ENCODE data around the gene CDC16. TPM values are rescaled to one million over a fixed set of nuclear protein-coding genes. Genes with fewer than 3 reads are reported as not detected.
"Not testable (repeated sequence)": the region's sequence is repeated elsewhere in the genome, so short reads cannot be mapped to it uniquely, and the experiment has no call there.

Gene CDC16
- total and polyA plus RNA-seq, 2 donors (not counting 1 experiment from before 2014, with no cell fraction given), result 94.8 to 127 TPM

DNA sequence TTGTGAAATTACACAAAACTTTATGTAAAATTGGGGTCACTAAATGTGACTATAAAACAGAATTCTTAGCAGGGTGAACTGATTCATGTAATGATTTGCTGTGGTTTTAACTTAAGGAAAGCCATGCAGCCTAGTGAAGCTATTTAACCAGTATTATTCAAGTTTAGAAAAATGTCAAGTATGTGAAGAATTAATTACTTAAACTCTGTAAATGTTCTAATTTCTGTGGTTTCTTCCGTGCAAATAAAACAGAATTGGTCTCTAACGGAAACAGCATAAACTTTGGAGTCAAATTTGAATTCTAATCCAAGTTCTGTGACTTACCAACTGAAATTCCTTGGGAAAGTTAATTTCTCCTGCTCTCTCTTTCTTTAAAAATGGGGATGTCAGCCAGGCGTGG lies 13.3 kb downstream of the CDC16 start:
- ChIA-PET POLR2A (no interaction called here), CTCF (interaction anchor here (1.3 to 1.6 kb wide), 2 partner anchors 90 to 93 kb away, joined by 3 to 4 read pairs; no protein-coding TSS in a partner anchor)
- H3K4me3 Mint-ChIP-seq, result no peak overlapping the region
- no peak overlapping the region for H3K9ac ChIP-seq (ENCODE audit: low read length)
- H3K27me3 ChIP-seq (replicated peaks in 1 of 4; ENCODE audit: control extremely low read depth in 1 of 4, control insufficient read depth in 3 of 4, insufficient read depth in 4 of 4, low read length in 3 of 4), result no peaks in the 10 kb centered on the region
- H3K79me2 ChIP-seq (ENCODE audit: control insufficient read depth, insufficient read depth, low read length), result peaks cover 11% of the 10 kb centered on the region
- H3K4me1 ChIP-seq (ENCODE audit: control insufficient read depth in 2 of 2, insufficient read depth in 2 of 2, low read length in 2 of 2), result no peaks in the 10 kb centered on the region
- no peak overlapping the region for H3K27ac ChIP-seq (ENCODE audit: low read length in 2 of 2)
- no peaks in the 10 kb centered on the region for H3K4me1 Mint-ChIP-seq
- intact Hi-C loops (cut with micrococcal nuclease), result no loop called here
- no peaks in the 10 kb centered on the region for H3K27me3 Mint-ChIP-seq
- H3K4me2 ChIP-seq (replicated peaks; ENCODE audit: low read depth, low read length, poor library complexity, severe bottlenecking), result no peak overlapping the region
- ATAC-seq (ENCODE audit: low read depth), result no peak
- H2AFZ ChIP-seq (ENCODE audit: insufficient read depth, low read depth, low read length, poor library complexity, severe bottlenecking), result no peak overlapping the region
- DNase-seq, result no peak
- TF ChIP-seq, protein P1, sequence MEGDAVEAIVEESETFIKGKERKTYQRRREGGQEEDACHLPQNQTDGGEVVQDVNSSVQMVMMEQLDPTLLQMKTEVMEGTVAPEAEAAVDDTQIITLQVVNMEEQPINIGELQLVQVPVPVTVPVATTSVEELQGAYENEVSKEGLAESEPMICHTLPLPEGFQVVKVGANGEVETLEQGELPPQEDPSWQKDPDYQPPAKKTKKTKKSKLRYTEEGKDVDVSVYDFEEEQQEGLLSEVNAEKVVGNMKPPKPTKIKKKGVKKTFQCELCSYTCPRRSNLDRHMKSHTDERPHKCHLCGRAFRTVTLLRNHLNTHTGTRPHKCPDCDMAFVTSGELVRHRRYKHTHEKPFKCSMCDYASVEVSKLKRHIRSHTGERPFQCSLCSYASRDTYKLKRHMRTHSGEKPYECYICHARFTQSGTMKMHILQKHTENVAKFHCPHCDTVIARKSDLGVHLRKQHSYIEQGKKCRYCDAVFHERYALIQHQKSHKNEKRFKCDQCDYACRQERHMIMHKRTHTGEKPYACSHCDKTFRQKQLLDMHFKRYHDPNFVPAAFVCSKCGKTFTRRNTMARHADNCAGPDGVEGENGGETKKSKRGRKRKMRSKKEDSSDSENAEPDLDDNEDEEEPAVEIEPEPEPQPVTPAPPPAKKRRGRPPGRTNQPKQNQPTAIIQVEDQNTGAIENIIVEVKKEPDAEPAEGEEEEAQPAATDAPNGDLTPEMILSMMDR (IDR thresholded peaks at IDR 0.05), result no peak
- no peak for TF ChIP-seq EZH2 (IDR thresholded peaks at IDR 0.05; ENCODE audit: borderline replicate concordance, insufficient read depth, low read depth, low read length, poor library complexity, severe bottlenecking)
- H3K27ac Mint-ChIP-seq, result no peak overlapping the region
- H3K36me3 ChIP-seq (replicated peaks in 1 of 2; ENCODE audit: control extremely low read depth in 1 of 2, control insufficient read depth in 1 of 2, extremely low read depth in 1 of 2, insufficient read depth in 2 of 2, low read length in 1 of 2), result peaks cover 29 to 93% of the 10 kb centered on the region in 2 experiments
- H4K20me1 ChIP-seq (ENCODE audit: control insufficient read depth, insufficient read depth, low read length, poor library complexity, severe bottlenecking), result no peaks in the 10 kb centered on the region
- no peaks in the 10 kb centered on the region for H3K9me3 ChIP-seq (ENCODE audit: control extremely low read depth in 1 of 3, control insufficient read depth in 2 of 3, insufficient read depth in 1 of 3, low read length in 2 of 3)
- no peak overlapping the region for H3K4me3 ChIP-seq (ENCODE audit: control extremely low read depth in 1 of 5, extremely low read depth in 1 of 5, insufficient read depth in 1 of 5, low read depth in 2 of 5, low read length in 4 of 5)
- H3K9me3 Mint-ChIP-seq (ENCODE audit: insufficient read depth), result no peaks in the 10 kb centered on the region
- 100% methylated on average over 1 of the region's 3 CpGs for WGBS (ENCODE audit: insufficient coverage)

DNA sequence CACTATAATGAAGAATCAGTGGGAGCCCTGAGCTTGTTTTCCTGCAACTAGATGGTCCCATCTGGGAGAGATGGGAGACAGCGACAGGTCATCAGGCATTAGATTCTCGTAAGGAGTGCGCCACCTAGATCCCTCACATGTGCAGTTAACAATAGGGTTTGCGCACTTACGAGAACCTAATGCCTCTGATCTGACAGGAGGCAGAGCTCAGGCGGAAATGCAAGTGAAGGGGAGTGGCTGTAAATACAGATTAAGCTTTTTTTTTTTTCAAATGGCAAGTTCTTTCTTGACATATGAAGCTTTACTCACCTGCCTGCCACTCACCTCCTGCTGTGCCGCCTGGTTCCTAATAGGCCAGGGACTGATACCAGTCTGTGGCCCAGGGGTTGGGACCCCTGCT lies 14.4 kb downstream of the CDC16 start:
- no peak overlapping the region for H2AFZ ChIP-seq (ENCODE audit: insufficient read depth, low read depth, low read length, poor library complexity, severe bottlenecking)
- ChIA-PET POLR2A (no interaction called here), CTCF (interaction anchor here (1.6 kb wide), 1 partner anchor 92 kb away, joined by 4 read pairs; no protein-coding TSS in a partner anchor)
- intact Hi-C loops (cut with micrococcal nuclease), result no loop called here
- H3K4me3 ChIP-seq (ENCODE audit: control extremely low read depth in 1 of 5, extremely low read depth in 1 of 5, insufficient read depth in 1 of 5, low read depth in 2 of 5, low read length in 4 of 5), result no peak overlapping the region
- TF ChIP-seq EZH2 (IDR thresholded peaks at IDR 0.05; ENCODE audit: borderline replicate concordance, insufficient read depth, low read depth, low read length, poor library complexity, severe bottlenecking), result no peak
- H3K4me3 Mint-ChIP-seq, result no peak overlapping the region
- no peak for ATAC-seq (ENCODE audit: low read depth)
- peaks cover 27 to 83% of the 10 kb centered on the region in 2 experiments for H3K36me3 ChIP-seq (replicated peaks in 1 of 2; ENCODE audit: control extremely low read depth in 1 of 2, control insufficient read depth in 1 of 2, extremely low read depth in 1 of 2, insufficient read depth in 2 of 2, low read length in 1 of 2)
- no peak overlapping the region for H3K27ac Mint-ChIP-seq
- no peak overlapping the region for H3K4me2 ChIP-seq (replicated peaks; ENCODE audit: low read depth, low read length, poor library complexity, severe bottlenecking)
- DNase-seq, result no peak
- no peak overlapping the region for H3K9ac ChIP-seq (ENCODE audit: low read length)
- peaks cover 11% of the 10 kb centered on the region for H3K79me2 ChIP-seq (ENCODE audit: control insufficient read depth, insufficient read depth, low read length)
- H4K20me1 ChIP-seq (ENCODE audit: control insufficient read depth, insufficient read depth, low read length, poor library complexity, severe bottlenecking), result no peaks in the 10 kb centered on the region
- H3K9me3 ChIP-seq (ENCODE audit: control extremely low read depth in 1 of 3, control insufficient read depth in 2 of 3, insufficient read depth in 1 of 3, low read length in 2 of 3), result no peaks in the 10 kb centered on the region
- no peaks in the 10 kb centered on the region for H3K27me3 Mint-ChIP-seq
- no peaks in the 10 kb centered on the region for H3K4me1 Mint-ChIP-seq
- H3K4me1 ChIP-seq (ENCODE audit: control insufficient read depth in 2 of 2, insufficient read depth in 2 of 2, low read length in 2 of 2), result no peaks in the 10 kb centered on the region
- H3K27ac ChIP-seq (ENCODE audit: low read length in 2 of 2), result no peak overlapping the region
- H3K27me3 ChIP-seq (replicated peaks in 1 of 4; ENCODE audit: control extremely low read depth in 1 of 4, control insufficient read depth in 3 of 4, insufficient read depth in 4 of 4, low read length in 3 of 4), result no peaks in the 10 kb centered on the region
- WGBS (ENCODE audit: insufficient coverage), result 100% methylated on average over 5 of the region's 7 CpGs
- H3K9me3 Mint-ChIP-seq (ENCODE audit: insufficient read depth), result no peaks in the 10 kb centered on the region

DNA sequence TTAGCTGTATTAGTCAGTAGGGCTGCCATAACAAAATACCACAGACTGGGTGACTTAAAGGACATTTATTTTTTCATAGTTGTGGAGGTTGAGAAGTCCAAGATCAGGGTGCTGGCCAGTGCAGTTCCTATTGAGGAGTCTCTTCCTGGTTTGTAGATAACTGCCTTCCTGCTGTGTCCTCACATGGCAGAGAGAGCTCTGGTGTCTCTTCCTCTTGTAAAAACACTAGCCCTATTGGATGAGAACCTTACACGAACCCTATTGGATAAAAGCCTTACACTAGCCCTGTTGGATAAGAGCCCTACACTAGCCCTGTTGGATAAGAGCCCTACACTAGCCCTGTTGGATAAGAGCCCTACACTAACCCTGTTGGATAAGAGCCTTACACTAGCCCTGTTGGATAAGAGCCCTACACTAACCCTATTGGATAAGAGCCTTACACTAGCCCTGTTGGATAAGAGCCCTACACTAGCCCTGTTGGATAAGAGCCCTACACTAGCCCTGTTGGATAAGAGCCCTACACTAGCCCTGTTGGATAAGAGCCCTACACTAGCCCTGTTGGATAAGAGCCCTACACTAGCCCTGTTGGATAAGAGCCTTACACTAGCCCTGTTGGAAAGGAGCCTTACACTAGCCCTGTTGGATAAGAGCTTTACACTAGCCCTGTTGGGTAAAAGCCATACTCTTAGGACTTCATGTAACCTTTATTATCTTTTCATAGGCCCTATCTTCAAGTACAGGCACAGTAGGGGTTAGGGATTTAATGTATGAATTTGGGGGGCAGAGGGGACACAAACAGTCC lies 17.1 kb downstream of the CDC16 start:
- H3K4me3 Mint-ChIP-seq; H3K27ac Mint-ChIP-seq; DNase-seq; CTCF ChIA-PET; H2AFZ ChIP-seq (ENCODE audit: insufficient read depth, low read depth, low read length, poor library complexity, severe bottlenecking); H3K27me3 ChIP-seq (replicated peaks in 1 of 4; ENCODE audit: control extremely low read depth in 1 of 4, control insufficient read depth in 3 of 4, insufficient read depth in 4 of 4, low read length in 3 of 4); H4K20me1 ChIP-seq (ENCODE audit: control insufficient read depth, insufficient read depth, low read length, poor library complexity, severe bottlenecking); H3K4me2 ChIP-seq (replicated peaks; ENCODE audit: low read depth, low read length, poor library complexity, severe bottlenecking); H3K4me1 Mint-ChIP-seq; H3K9ac ChIP-seq (ENCODE audit: low read length); H3K27ac ChIP-seq (ENCODE audit: low read length in 2 of 2); ATAC-seq (ENCODE audit: low read depth); H3K79me2 ChIP-seq (ENCODE audit: control insufficient read depth, insufficient read depth, low read length); H3K9me3 ChIP-seq (ENCODE audit: control extremely low read depth in 1 of 3, control insufficient read depth in 2 of 3, insufficient read depth in 1 of 3, low read length in 2 of 3); H3K9me3 Mint-ChIP-seq (ENCODE audit: insufficient read depth); H3K4me1 ChIP-seq (ENCODE audit: control insufficient read depth in 2 of 2, insufficient read depth in 2 of 2, low read length in 2 of 2); intact Hi-C loops (cut with micrococcal nuclease); H3K4me3 ChIP-seq (ENCODE audit: control extremely low read depth in 1 of 5, extremely low read depth in 1 of 5, insufficient read depth in 1 of 5, low read depth in 2 of 5, low read length in 4 of 5); H3K27me3 Mint-ChIP-seq: not testable (repeated sequence)
- POLR2A ChIA-PET, result interaction anchor here (0.7 to 0.9 kb wide), 2 partner anchors 9 to 142 kb away, joined by 3 read pairs; no protein-coding TSS in a partner anchor
- peaks cover 16 to 70% of the 10 kb centered on the region in 2 experiments for H3K36me3 ChIP-seq (replicated peaks in 1 of 2; ENCODE audit: control extremely low read depth in 1 of 2, control insufficient read depth in 1 of 2, extremely low read depth in 1 of 2, insufficient read depth in 2 of 2, low read length in 1 of 2)
- WGBS (ENCODE audit: insufficient coverage), result no CpG with 5 or more reads among the region's 1 CpG

Data from B cell (primary cell).